RPMI8226 (cell line): Measurements from ENCODE around the gene NDUFV1.

ENCODE experiments used
- DNase-seq: peaks from one replicate; pipeline ENCODE4 v3.0.0-alpha.2; 2015

The NDUFV1 gene

DNA sequence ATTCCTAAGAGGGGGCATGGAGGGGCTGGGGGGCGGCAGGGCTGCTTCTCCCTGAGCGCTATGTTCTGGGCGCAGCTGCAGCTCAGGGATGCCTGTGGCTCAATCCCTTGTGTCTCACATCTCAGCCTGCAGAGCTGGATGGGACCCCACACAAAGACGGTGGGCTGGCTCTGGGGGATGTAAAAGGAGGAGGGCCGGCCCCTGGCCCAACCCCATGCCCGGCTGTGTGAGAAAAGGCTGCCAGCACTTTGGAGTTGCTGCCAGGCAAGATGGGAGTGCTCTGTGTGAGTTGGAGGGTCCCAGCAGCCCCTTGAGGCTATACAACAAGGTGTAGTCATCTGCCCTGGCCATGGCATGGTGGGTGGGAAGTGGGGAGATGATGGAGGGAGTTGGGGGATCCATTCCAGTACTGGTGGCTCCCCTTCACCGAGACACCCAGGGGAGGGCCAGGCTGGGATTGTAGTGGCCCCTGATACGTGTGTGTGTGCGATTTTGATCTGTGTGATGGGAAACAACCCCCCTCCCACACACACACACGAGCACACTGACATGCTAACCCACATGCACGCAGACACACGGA is 34.1 kb downstream of the NDUFV1 start:
- DNase-seq, result no peak

- no peak for DNase-seq
Observed at GRCh38 chr11:67641338-67642172, 34.8 kb downstream of the NDUFV1 start.

DNA sequence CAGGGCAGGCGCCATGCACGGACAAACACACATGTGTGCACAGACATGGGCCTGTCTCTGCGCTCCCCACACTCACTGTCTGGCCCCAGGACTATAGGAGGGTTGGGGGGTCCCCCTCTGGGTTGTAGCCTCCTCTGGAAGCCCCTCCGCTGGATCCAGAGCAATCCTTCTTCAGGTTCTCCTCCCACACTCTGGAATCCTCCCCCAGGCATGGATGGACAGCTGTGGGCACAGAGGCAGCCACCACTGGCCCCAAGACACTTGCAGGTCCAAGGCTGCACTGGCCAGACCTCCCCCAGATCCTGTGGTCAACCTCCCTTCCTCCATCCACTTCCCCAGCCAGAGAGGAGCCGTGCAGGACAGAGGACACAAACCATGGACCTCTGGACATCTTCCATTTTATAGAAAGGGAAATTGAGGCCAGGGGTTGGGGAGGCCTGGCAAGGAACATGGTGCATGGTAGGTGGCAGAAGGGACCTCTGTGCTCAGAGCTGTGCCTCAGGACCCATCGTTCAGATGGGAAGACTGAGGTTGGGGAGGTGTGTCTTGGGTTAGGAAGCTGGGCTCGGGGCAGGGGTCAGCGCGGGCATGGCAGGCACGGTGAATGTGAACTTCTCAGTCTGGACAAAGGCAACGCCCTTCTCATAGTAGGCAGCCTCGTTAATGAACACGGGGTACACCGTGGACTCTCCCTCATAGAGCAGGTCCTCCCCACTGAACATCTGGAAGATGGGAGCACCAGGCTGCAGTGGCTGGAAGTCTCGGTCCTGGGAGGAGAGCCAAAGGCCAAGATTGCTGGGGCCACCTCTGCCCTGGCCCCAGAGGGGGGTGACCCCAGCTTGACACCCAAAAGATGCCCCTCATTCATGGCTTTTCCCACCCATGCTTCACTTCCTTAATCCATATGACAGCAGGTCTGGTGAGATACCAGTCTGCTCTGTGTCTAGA is 35.7 kb downstream of the NDUFV1 start:
- DNase-seq, result no peak

DNA sequence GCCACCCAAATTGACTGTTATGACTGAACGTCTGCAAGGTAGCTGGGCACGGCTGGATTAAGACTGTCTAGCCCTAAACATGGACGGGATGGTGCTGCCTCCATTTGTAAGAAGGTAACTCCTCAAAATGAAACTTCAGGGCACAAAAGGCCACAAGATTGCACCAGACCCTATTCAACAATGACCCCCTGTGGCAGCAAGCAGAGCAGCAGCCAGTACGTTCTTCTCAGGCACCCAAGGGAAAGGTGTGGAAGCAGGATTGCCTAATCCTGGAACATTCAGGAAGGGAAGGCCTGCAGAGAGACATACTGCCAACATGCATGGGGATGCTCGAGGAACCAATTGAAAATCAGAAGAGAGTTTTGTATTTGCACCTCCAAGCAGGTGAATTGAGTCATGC is 37.3 kb downstream of the NDUFV1 start:
- peak; percentile 48 for DNase-seq

DNA sequence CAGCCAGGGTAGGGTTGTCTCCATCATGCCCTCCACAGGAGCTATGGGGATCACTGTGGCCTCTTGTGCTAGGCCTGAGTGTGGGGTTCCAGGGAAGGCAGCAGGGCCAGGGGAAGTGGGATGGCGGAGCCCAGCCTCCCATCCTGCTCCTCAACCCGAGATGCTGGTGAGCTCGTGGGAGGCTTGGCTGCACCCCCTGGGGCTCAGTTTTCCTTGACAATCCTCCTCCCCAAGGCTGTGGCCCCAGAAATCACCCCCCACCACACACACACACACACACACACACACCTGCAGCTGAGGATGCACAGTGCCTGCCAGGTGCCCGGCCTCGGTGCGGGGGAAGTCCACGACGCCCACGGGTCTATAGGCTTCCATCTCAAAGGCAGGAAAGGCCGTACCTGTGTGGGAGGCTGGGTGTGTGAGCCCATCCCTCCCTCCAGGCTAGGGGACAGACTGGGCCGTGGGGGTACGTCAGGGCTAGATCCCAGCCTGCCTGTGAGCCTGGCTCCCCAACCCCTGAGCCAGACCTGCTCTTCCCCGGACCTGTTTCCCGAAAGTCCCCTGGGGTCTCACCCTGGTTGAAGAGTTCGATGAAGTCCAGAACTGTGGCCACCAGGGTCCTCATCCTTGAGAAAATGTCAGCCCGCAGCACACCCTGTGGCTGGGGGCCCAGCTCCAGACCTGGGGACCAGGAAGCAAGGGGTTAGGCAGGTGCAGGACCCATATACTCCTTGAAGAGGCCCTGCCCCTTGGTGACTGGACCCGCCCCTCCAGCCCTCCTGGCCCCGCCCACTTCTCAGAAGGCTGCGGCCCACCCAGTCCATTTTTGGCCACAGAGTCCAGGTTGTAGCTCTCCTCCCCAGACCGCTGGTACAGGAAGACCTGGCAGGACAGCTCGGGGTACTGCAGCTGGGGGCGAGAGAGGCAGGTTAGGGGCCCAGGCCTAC is 38.0 kb downstream of the NDUFV1 start:
- no peak for DNase-seq

DNA sequence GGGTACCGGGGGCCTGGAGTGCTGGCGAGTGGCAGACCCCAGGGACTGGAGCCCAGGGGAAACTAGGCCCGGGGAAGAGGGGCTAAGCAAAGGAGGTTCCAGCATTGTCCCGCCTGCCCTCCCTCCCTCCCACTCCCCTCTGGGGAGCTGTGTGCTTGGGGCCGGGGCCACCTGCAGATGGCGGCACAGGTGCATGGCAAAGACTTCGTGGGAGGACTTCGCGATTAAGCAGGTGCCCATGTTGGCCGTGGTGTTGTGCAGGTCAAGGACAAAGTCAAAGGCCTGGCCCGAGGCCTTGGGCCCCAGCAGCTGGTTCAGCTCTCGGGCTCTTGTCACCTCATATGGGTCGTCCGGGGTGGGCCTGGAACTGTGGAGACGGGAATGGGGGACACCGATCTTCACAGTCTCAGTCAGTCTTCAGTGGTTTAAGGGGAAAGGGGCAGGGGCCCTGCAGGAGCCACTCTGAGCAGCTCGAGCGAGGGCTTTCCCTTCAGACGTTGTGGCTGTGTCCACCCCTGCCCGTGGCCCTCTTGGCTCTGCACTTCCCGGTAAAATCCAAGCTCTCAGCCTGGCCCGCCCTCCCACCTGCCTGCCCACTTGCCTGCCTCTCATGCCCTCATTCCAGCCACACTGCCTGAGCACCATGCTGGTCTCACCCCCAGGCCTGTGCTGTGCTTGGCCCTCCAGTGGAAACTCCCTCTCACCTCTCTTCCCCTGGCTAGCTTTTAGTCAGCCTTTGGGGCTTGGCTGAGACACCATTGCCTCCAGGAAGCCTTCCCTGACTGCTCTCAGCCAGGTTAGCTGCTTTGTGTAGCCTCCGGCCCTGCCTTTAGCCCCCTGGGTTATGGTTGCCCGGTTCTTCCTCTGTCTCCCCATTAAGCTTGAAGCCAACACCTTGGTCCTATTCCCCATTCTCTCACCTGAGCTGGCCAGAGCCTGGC is 39.1 kb downstream of the NDUFV1 start:
- DNase-seq, result peak; percentile 51

- peak; percentile 93 for DNase-seq
Observed at GRCh38 chr11:67646535-67647336, 40.0 kb downstream of the NDUFV1 start.

DNA sequence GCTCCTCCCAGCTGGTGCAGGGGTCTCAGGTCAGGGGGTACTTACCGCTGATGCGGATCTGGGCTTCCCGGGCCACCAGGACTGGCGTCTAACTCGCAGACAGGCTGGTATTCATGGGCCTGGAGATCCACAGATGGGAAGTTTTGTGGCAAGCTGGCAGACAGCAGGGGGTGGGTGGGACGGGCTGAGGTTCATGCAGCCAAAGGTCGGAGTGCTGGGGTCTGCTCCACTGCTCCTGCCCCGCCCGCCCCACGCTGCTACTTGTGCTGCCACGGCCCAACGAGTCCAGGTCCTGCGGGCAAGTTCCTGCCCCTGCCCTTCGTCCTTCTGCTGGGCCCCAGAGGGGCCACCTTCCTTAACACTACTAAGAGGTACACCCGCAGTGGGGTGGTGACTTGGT is 40.7 kb downstream of the NDUFV1 start:
- no peak for DNase-seq

- peak; percentile 97 for DNase-seq
Observed at GRCh38 chr11:67648140-67648795, 41.5 kb downstream of the NDUFV1 start.

- DNase-seq, result peak; percentile 96
Observed at GRCh38 chr11:67648796-67649613, 42.3 kb downstream of the NDUFV1 start.

GRCh38 chr11:67649634-67650510 is 43.1 kb downstream of the NDUFV1 start:
- peak; percentile 85 for DNase-seq

- DNase-seq, result no peak
Observed at GRCh38 chr11:67651976-67652781, 45.4 kb downstream of the NDUFV1 start.

- DNase-seq, result no peak
Observed at GRCh38 chr11:67652965-67653845, 46.5 kb downstream of the NDUFV1 start.

DNA sequence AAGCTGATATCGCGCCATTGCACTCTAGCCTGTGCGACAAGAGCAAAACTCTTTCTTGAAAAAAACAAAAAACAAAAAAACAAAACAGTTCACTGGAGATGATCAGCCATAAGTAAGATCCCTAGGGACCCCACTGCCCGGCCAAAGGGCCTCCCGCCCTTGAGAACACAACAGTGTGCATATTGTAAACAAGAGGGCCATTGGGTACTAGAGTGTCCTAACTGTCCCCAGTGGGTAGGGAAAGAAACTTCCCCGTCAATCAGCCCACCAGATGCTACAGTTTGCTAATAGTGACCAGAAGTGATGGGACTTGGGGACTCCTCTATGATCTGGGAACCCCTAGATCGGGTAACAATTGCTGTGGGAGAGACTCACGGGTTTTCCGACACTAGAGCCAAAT is 47.5 kb downstream of the NDUFV1 start:
- no peak for DNase-seq

GRCh38 chr11:67656278-67656922 is 49.7 kb downstream of the NDUFV1 start:
- DNase-seq, result peak; percentile 72
